Liver (tissue), 9 donors: ENCODE measurements around the gene SPRN. TPM values are rescaled to one million over a fixed set of nuclear protein-coding genes. Genes with fewer than 3 reads are reported as not detected.
A peak's percentile ranks its signal among the peaks of the same experiment; 100 is the strongest.

Experiments used
- DNase-seq: peaks from one replicate; pipeline ENCODE4 v3.0.0-alpha.2; 2017; ENCODE audit warnings: low spot score
- H3K27ac ChIP-seq, 2 donors: one replicate each; pipeline ENCODE4 v1.7.0; 2013; ENCODE audit warnings: inconsistent platforms in 2 of 2, low read length in 2 of 2, control low read depth in 1 of 2, low read depth in 1 of 2, mild to moderate bottlenecking in 1 of 2
- H3K27me3 ChIP-seq, 4 donors: one replicate each; pipeline versions ENCODE4 v1.6.1 to v1.7.0; 2013; ENCODE audit warnings: low read length in 3 of 4, inconsistent platforms in 1 of 4, mild to moderate bottlenecking in 1 of 4, moderate library complexity in 1 of 4; ENCODE audit not compliant: control insufficient read depth in 4 of 4, insufficient read depth in 4 of 4
- H3K36me3 ChIP-seq, 4 donors: one replicate each; pipeline versions ENCODE4 v1.6.1 to v1.7.0; 2013; ENCODE audit warnings: low read length in 3 of 4, mild to moderate bottlenecking in 3 of 4, low read depth in 1 of 4, moderate library complexity in 1 of 4; ENCODE audit not compliant: control insufficient read depth in 4 of 4, insufficient read depth in 3 of 4
- H3K4me1 ChIP-seq, 4 donors: one replicate each; pipeline versions ENCODE4 v1.6.1 to v1.7.0; 2013; ENCODE audit warnings: low read length in 3 of 4, mild to moderate bottlenecking in 3 of 4, moderate library complexity in 1 of 4; ENCODE audit not compliant: control insufficient read depth in 4 of 4, insufficient read depth in 4 of 4
- H3K4me3 ChIP-seq, 3 donors: one replicate each; pipeline versions ENCODE4 v1.6.1 to v1.7.0; 2013; ENCODE audit warnings: low read length in 3 of 3, control low read depth in 1 of 3, low read depth in 1 of 3, mild to moderate bottlenecking in 1 of 3
- H3K9ac ChIP-seq, 2 donors: one replicate each; pipeline ENCODE4 v1.7.0; 2013; ENCODE audit warnings: low read length in 2 of 2, mild to moderate bottlenecking in 2 of 2, moderate library complexity in 2 of 2, control low read depth in 1 of 2, low read depth in 1 of 2
- H3K9me3 ChIP-seq, 4 donors: one replicate each; pipeline versions ENCODE4 v1.6.1 to v1.7.0; 2013; ENCODE audit warnings: low read length in 3 of 4; ENCODE audit not compliant: control insufficient read depth in 4 of 4
- EGR1 ChIP-seq, 2 donors: IDR thresholded peaks; 2 replicates each; pipeline ENCODE4 v1.6.1; 2016 to 2018; ENCODE audit warnings: antibody characterized with exemption in 2 of 2, low read depth in 2 of 2
- FOXA1 ChIP-seq: IDR thresholded peaks from 2 replicates; pipeline ENCODE4 v1.6.1; 2016; ENCODE audit warnings: antibody characterized with exemption
- FOXA2 ChIP-seq: IDR thresholded peaks from 2 replicates; pipeline ENCODE4 v1.6.1; 2016; ENCODE audit warnings: antibody characterized with exemption
- GABPA ChIP-seq, 2 donors: IDR thresholded peaks in 1 of 2; conservative IDR thresholded peaks in 1 of 2; 2 replicates each; pipeline ENCODE4 v1.6.1; 2016; ENCODE audit warnings: antibody characterized with exemption in 2 of 2, mild to moderate bottlenecking in 1 of 2, moderate library complexity in 1 of 2
- HNF4A ChIP-seq, 2 donors: conservative IDR thresholded peaks; 2 replicates each; pipeline ENCODE4 v1.6.1; 2016; ENCODE audit warnings: antibody characterized with exemption in 2 of 2, mild to moderate bottlenecking in 2 of 2
- HNF4G ChIP-seq: IDR thresholded peaks from 2 replicates; pipeline ENCODE4 v1.6.1; 2016; ENCODE audit warnings: antibody characterized with exemption
- JUND ChIP-seq, 2 donors: IDR thresholded peaks; 2 replicates each; pipeline ENCODE4 v1.6.1; 2016; ENCODE audit warnings: antibody characterized with exemption in 2 of 2
- NR2F2 ChIP-seq: IDR thresholded peaks from 2 replicates; pipeline ENCODE4 v1.6.1; 2016; ENCODE audit warnings: antibody characterized with exemption
- RAD21 ChIP-seq, 2 donors: IDR thresholded peaks; 2 replicates each; pipeline ENCODE4 v1.6.1; 2016; ENCODE audit warnings: antibody characterized with exemption in 2 of 2, mild to moderate bottlenecking in 2 of 2
- RXRA ChIP-seq, 2 donors: IDR thresholded peaks; 2 replicates each; pipeline ENCODE4 v1.6.1; 2017 to 2018; ENCODE audit warnings: antibody characterized with exemption in 2 of 2, mild to moderate bottlenecking in 1 of 2
- SP1 ChIP-seq: IDR thresholded peaks from 2 replicates; pipeline ENCODE4 v1.6.1; 2018; ENCODE audit warnings: antibody characterized with exemption, mild to moderate bottlenecking
- TAF1 ChIP-seq: conservative IDR thresholded peaks from 2 replicates; pipeline ENCODE4 v1.6.1; 2016; ENCODE audit warnings: antibody characterized with exemption, mild to moderate bottlenecking
- YY1 ChIP-seq: IDR thresholded peaks from 2 replicates; pipeline ENCODE4 v1.6.1; 2016; ENCODE audit warnings: antibody characterized with exemption, mild to moderate bottlenecking
- WGBS: extraction: QIAGEN DNeasy Blood & Tissue Kit; methylation state at CpG from one replicate; pipeline ENCODE4 v1.1.7; 2013; 5-methylcytosine and 5-hydroxymethylcytosine counted together
- polyA plus RNA-seq, 2 donors: library from polyadenylated mRNA; stranded (reverse) in 1 of 2; unstranded in 1 of 2; fragments of 200-250 nt in 1 of 2; fragments of >200 nt in 1 of 2; fragmentation: Nextera tagmentation in 1 of 2; extraction: Ambion mirVana in 1 of 2; gene quantifications; one replicate each; pipeline versions ENCODE4 v1.2.1 to v1.2.3, GENCODE V29; 2013 to 2015
- total RNA-seq, 2 donors: library from RNA; depleted of rRNA; stranded (reverse); fragments of >200 nt; gene quantifications; one replicate each; pipeline ENCODE4 v1.2.3, GENCODE V29; 2014
- TF ChIP-seq, protein P1 (sequence below): IDR thresholded peaks from 2 replicates; pipeline ENCODE4 v1.6.1; 2016; ENCODE audit warnings: antibody characterized with exemption
- TF ChIP-seq, protein P2 (sequence below): fragments of 150-350 bp; IDR thresholded peaks from 2 replicates; pipeline ENCODE4 v1.5.1; 2017; ENCODE audit warnings: improper control_type of control experiment, low read depth, low read length; ENCODE audit not compliant: missing input control
- TF ChIP-seq, protein P3 (sequence below): IDR thresholded peaks from 2 replicates; pipeline ENCODE4 v1.6.1; 2016; ENCODE audit warnings: antibody characterized with exemption
- TF ChIP-seq, protein P4 (sequence below): IDR thresholded peaks from 2 replicates; pipeline ENCODE4 v1.6.1; 2016; ENCODE audit warnings: antibody characterized with exemption, mild to moderate bottlenecking
- TF ChIP-seq, protein P5 (sequence below): IDR thresholded peaks from 2 replicates; pipeline ENCODE4 v1.6.1; 2016; ENCODE audit warnings: antibody characterized with exemption
- donor health status: healthy.
- donor health status: healthy.
- donor health status: healthy.
- donor health status: healthy.
- donor health status: healthy.

The SPRN gene
- total and polyA plus RNA-seq, 4 donors = 1.3 to 36.4 TPM; not detected in 2

DNA sequence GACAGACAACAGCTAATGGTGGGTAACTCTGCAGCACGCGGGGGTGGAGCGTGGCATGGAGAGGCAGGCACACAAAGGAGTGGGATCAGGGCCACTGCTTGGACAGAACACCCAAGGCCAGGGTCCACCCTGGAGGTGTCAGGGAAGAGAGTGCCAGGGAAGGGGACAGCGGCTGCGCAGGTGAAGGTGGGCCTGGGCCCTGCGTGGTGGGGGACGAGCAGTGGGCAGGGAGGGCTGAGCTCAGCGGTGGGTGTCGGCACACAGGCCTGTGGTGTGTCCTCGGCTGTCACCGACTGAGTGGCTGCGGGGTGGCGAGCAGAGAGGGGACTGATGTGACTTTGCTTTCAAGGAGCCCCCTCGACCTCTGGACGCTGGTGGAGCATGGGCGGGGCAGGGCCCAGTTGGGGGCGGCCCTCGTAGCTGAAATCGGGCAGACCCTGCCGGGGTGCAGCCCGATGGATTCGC lies 20.9 kb upstream of the SPRN start:
- no peaks in the 10 kb centered on the region for H3K4me1 ChIP-seq
- no peak overlapping the region for H3K27ac ChIP-seq
- no peaks in the 10 kb centered on the region for H3K27me3 ChIP-seq
- H3K9ac ChIP-seq = no peak overlapping the region
- H3K4me3 ChIP-seq = no peak overlapping the region
- DNase-seq = peak; percentile 31
- 89% methylated on average over 22 of the region's 22 CpGs for WGBS
- TF ChIP-seq RXRA (IDR thresholded peaks at IDR 0.05) (no peak), EGR1 (IDR thresholded peaks at IDR 0.05; ENCODE audit: low read depth in 2 of 2) (no peak), HNF4G (no peak), JUND (IDR thresholded peaks at IDR 0.05) (no peak), TAF1 (no peak), FOXA2 (no peak), HNF4A (conservative IDR thresholded peaks at IDR 0.05) (no peak), YY1 (no peak), NR2F2 (no peak), SP1 (no peak), FOXA1 (no peak), GABPA (IDR thresholded peaks at IDR 0.05 in 1 of 2, conservative IDR thresholded peaks at IDR 0.05 in 1 of 2) (no peak), RAD21 (IDR thresholded peaks at IDR 0.05) (no peak)
- TF ChIP-seq, protein P1, sequence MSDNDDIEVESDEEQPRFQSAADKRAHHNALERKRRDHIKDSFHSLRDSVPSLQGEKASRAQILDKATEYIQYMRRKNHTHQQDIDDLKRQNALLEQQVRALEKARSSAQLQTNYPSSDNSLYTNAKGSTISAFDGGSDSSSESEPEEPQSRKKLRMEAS = no peak
- TF ChIP-seq, protein P2, sequence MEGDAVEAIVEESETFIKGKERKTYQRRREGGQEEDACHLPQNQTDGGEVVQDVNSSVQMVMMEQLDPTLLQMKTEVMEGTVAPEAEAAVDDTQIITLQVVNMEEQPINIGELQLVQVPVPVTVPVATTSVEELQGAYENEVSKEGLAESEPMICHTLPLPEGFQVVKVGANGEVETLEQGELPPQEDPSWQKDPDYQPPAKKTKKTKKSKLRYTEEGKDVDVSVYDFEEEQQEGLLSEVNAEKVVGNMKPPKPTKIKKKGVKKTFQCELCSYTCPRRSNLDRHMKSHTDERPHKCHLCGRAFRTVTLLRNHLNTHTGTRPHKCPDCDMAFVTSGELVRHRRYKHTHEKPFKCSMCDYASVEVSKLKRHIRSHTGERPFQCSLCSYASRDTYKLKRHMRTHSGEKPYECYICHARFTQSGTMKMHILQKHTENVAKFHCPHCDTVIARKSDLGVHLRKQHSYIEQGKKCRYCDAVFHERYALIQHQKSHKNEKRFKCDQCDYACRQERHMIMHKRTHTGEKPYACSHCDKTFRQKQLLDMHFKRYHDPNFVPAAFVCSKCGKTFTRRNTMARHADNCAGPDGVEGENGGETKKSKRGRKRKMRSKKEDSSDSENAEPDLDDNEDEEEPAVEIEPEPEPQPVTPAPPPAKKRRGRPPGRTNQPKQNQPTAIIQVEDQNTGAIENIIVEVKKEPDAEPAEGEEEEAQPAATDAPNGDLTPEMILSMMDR = no peak
- TF ChIP-seq, protein P3, sequence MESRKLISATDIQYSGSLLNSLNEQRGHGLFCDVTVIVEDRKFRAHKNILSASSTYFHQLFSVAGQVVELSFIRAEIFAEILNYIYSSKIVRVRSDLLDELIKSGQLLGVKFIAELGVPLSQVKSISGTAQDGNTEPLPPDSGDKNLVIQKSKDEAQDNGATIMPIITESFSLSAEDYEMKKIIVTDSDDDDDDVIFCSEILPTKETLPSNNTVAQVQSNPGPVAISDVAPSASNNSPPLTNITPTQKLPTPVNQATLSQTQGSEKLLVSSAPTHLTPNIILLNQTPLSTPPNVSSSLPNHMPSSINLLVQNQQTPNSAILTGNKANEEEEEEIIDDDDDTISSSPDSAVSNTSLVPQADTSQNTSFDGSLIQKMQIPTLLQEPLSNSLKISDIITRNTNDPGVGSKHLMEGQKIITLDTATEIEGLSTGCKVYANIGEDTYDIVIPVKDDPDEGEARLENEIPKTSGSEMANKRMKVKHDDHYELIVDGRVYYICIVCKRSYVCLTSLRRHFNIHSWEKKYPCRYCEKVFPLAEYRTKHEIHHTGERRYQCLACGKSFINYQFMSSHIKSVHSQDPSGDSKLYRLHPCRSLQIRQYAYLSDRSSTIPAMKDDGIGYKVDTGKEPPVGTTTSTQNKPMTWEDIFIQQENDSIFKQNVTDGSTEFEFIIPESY = no peak
- TF ChIP-seq, protein P4, sequence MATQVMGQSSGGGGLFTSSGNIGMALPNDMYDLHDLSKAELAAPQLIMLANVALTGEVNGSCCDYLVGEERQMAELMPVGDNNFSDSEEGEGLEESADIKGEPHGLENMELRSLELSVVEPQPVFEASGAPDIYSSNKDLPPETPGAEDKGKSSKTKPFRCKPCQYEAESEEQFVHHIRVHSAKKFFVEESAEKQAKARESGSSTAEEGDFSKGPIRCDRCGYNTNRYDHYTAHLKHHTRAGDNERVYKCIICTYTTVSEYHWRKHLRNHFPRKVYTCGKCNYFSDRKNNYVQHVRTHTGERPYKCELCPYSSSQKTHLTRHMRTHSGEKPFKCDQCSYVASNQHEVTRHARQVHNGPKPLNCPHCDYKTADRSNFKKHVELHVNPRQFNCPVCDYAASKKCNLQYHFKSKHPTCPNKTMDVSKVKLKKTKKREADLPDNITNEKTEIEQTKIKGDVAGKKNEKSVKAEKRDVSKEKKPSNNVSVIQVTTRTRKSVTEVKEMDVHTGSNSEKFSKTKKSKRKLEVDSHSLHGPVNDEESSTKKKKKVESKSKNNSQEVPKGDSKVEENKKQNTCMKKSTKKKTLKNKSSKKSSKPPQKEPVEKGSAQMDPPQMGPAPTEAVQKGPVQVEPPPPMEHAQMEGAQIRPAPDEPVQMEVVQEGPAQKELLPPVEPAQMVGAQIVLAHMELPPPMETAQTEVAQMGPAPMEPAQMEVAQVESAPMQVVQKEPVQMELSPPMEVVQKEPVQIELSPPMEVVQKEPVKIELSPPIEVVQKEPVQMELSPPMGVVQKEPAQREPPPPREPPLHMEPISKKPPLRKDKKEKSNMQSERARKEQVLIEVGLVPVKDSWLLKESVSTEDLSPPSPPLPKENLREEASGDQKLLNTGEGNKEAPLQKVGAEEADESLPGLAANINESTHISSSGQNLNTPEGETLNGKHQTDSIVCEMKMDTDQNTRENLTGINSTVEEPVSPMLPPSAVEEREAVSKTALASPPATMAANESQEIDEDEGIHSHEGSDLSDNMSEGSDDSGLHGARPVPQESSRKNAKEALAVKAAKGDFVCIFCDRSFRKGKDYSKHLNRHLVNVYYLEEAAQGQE = no peak
- TF ChIP-seq, protein P5, sequence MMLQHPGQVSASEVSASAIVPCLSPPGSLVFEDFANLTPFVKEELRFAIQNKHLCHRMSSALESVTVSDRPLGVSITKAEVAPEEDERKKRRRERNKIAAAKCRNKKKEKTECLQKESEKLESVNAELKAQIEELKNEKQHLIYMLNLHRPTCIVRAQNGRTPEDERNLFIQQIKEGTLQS = no peak
- H3K36me3 ChIP-seq = no peaks in the 10 kb centered on the region
- peaks cover 4 to 17% (median 11%) of the 10 kb centered on the region in 4 donors for H3K9me3 ChIP-seq
